Measurements from ENCODE around the gene WDR47. TPM values are rescaled to one million over a fixed set of nuclear protein-coding genes. Genes with fewer than 3 reads are reported as not detected.
A peak's percentile ranks its signal among the peaks of the same experiment; 100 is the strongest.

Gene WDR47
- total RNA-seq, 1 experiment from 2014 or later = 20.0 TPM

DNA sequence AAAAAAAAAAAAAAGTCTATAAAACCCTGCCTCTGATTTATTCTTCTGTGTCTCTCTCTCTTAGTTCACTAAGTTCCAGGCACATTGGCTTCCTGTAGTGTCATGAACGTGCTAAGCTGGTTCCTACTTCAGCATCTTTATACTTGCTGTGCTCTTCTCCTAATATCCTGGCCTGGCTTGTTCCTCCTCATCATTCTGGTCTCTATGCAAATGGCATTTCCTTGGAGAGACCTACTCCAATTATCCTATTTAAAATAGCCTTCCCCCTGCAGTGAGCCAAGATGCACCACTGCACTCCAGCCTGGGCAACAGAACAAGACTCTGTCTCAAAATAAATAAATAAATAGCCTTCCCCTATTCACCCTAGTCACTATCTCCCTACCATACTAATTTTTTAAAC, 69.0 kb downstream of the WDR47 start:
- Histone ChIP-seq H3K27me3 (replicated peaks) (no peaks in the 10 kb centered on the region), H3K36me3 (peaks cover 23% of the 10 kb centered on the region), H3K27ac (no peak overlapping the region), H3K4me3 (no peak overlapping the region), H3K9me3 (replicated peaks) (no peaks in the 10 kb centered on the region), H3K4me1 (replicated peaks) (no peaks in the 10 kb centered on the region)
- no peak for DNase-seq (ENCODE audit: low read depth in 1 of 2, low spot score in 2 of 2)

GRCh38 chr1:108969346-108969745, 72.6 kb downstream of the WDR47 start:
- Histone ChIP-seq H3K4me1 (replicated peaks) (no peaks in the 10 kb centered on the region), H3K27me3 (replicated peaks) (no peaks in the 10 kb centered on the region), H3K4me3 (no peak overlapping the region), H3K9me3 (replicated peaks) (no peaks in the 10 kb centered on the region), H3K27ac (no peak overlapping the region), H3K36me3 (peaks cover 6% of the 10 kb centered on the region; the same call in 1 of the 2 replicates)
- DNase-seq (ENCODE audit: low read depth in 1 of 2, low spot score in 2 of 2) = no peak

- DNase-seq (ENCODE audit: low read depth in 1 of 2, low spot score in 2 of 2) = peak; percentile 93 to 94
- Histone ChIP-seq H3K36me3 (0 out of 2 replicates have a peak, but pooled peaks cover 8% of the 10 kb centered on the region), H3K27ac (peak within 1 kb of the TSS; percentile 81), H3K4me1 (replicated peaks) (peaks cover 10% of the 10 kb centered on the region), H3K9me3 (replicated peaks) (no peaks in the 10 kb centered on the region), H3K27me3 (replicated peaks) (no peaks in the 10 kb centered on the region), H3K4me3 (peak within 1 kb of the TSS; percentile 79)
Measured at GRCh38 chr1:108963052-108963686, 78.7 kb downstream of the WDR47 start, which contains the start of gene CLCC1. Gene CLCC1, minus strand, starts transcription at chr1:108963484. Its CDS starts 13,047 bp downstream, at chr1:108950437.

DNA sequence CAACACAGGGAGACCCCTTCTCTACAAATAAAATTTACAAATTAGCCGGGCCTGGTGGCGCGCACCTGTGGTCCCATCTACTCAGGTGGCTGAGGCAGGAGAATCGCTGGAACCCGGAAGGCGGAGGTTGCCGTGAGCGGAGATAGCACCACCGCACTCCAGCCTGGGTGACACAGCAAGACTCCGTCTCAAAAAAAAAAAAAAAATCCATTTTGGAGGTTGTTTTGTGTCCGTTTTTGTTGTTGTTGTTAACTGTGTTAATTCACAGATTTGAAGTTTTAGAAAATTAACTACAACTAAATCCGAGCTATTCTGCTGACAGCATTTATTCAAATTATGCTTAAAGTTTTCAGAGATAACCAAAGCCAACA, 79.2 kb downstream of the WDR47 start:
- Histone ChIP-seq H3K36me3 (peaks cover 12% of the 10 kb centered on the region), H3K27me3 (replicated peaks) (no peaks in the 10 kb centered on the region), H3K27ac (peak overlapping the region; percentile 81), H3K4me1 (replicated peaks) (peaks cover 10% of the 10 kb centered on the region), H3K4me3 (peak overlapping the region; percentile 79), H3K9me3 (replicated peaks) (no peaks in the 10 kb centered on the region)
- no peak for DNase-seq (ENCODE audit: low read depth in 1 of 2, low spot score in 2 of 2)

DNA sequence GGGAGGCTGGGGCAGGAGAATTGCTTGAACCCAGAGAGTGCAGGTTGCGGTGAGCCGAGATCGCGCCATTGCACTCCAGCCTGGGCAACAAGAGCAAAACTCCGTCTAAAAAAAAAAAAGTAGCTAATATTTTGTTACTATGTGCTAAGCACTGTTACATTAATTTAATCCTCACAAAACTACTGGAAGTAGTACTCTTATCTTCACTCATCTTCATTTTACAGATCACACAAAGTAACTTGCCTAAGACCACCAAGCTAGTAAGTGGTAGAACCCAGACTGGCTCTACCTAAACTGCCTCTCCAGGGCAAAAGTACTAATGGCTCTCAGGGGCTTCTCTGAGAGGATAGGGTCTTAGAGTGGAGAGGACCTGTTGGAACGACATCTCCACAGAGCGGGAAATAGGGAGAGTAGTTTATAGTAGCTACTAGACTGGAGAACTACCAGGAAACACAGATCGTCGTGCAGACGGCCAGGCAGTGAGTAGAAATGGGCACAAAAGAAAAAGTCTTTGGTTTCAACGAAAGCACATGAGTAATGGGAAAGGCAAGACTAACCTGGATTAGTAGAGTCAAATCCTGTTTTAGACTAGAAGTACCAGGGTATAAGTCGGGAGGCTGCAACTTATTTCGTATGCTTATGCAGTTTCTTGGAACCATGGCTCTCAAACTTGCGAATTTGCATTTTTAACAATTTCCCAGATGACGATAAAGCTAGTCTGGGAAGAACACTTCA, 80.0 kb downstream of the WDR47 start:
- Histone ChIP-seq H3K4me3 (peak overlapping the region; percentile 79), H3K9me3 (replicated peaks) (no peaks in the 10 kb centered on the region), H3K4me1 (replicated peaks) (peaks cover 10% of the 10 kb centered on the region), H3K27ac (peak overlapping the region; percentile 81), H3K36me3 (peaks cover 14% of the 10 kb centered on the region), H3K27me3 (replicated peaks) (no peaks in the 10 kb centered on the region)
- DNase-seq (ENCODE audit: low read depth in 1 of 2, low spot score in 2 of 2) = peak in 1 of 2 experiments; percentile 9

GRCh38 chr1:108961198-108961597, 80.7 kb downstream of the WDR47 start:
- no peaks in the 10 kb centered on the region for H3K27me3 ChIP-seq (replicated peaks)
- no peaks in the 10 kb centered on the region for H3K9me3 ChIP-seq (replicated peaks)
- H3K36me3 ChIP-seq = peaks cover 17% of the 10 kb centered on the region
- H3K27ac ChIP-seq = no peak overlapping the region
- DNase-seq (ENCODE audit: low read depth in 1 of 2, low spot score in 2 of 2) = no peak
- H3K4me3 ChIP-seq = no peak overlapping the region
- peaks cover 10% of the 10 kb centered on the region for H3K4me1 ChIP-seq (replicated peaks)

GRCh38 chr1:108960719-108961118, 81.2 kb downstream of the WDR47 start:
- no peak overlapping the region for H3K27ac ChIP-seq
- peaks cover 10% of the 10 kb centered on the region for H3K4me1 ChIP-seq (replicated peaks)
- no peak for DNase-seq (ENCODE audit: low read depth in 1 of 2, low spot score in 2 of 2)
- peaks cover 20% of the 10 kb centered on the region for H3K36me3 ChIP-seq
- H3K4me3 ChIP-seq = no peak overlapping the region
- H3K9me3 ChIP-seq (replicated peaks) = no peaks in the 10 kb centered on the region
- H3K27me3 ChIP-seq (replicated peaks) = no peaks in the 10 kb centered on the region

DNA sequence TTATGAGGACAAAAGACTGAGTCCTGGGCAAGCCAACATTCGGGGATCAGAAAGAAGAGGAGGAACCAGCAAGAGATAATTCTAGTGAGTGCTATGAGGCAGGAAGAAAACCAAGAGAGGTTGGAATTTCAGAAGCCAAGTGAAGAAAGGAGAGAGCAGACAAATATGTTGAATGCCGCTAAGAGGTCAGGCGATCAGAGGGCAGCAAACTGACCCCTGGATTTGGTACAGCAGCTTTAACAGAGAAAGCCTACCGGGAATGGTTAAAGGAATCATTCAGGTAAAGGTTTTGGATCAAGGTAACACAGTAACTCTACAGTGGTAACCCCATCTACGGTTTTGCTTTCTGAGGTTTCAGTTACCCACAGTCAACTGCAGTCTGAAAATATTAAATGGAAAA, 84.0 kb downstream of the WDR47 start:
- H3K27me3 ChIP-seq (replicated peaks) = no peaks in the 10 kb centered on the region
- H3K27ac ChIP-seq = no peak overlapping the region
- no peak for DNase-seq (ENCODE audit: low read depth in 1 of 2, low spot score in 2 of 2)
- no peak overlapping the region for H3K4me3 ChIP-seq
- peaks cover 6% of the 10 kb centered on the region for H3K4me1 ChIP-seq (replicated peaks)
- H3K9me3 ChIP-seq (replicated peaks) = no peaks in the 10 kb centered on the region
- peaks cover 37% of the 10 kb centered on the region for H3K36me3 ChIP-seq

- no peak for DNase-seq (ENCODE audit: low read depth in 1 of 2, low spot score in 2 of 2)
- peaks cover 37% of the 10 kb centered on the region for H3K36me3 ChIP-seq
Measured at GRCh38 chr1:108955881-108956280, 86.0 kb downstream of the WDR47 start.

DNA sequence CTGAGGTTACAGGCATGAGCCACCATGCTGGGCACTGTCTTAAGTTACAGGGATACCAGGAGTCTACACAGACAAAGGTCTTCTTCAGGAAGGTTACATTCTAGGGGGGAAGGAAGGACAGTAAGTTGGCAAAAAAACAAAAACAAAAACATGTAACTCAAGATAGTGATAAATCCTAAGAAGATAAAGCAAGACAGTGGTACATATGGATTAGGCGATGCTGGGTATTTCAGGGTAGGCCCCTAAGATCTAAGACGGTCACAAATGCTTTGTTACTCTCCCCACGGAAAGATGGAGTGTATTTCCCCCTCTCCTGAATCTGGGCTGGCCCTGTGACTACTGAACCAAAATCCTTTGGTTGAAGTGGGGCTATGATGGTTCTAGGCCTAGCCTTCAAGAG, 86.8 kb downstream of the WDR47 start:
- Histone ChIP-seq H3K4me1 (replicated peaks) (no peaks in the 10 kb centered on the region), H3K9me3 (replicated peaks) (no peaks in the 10 kb centered on the region), H3K4me3 (no peak overlapping the region), H3K27ac (no peak overlapping the region), H3K36me3 (peaks cover 37% of the 10 kb centered on the region), H3K27me3 (replicated peaks) (no peaks in the 10 kb centered on the region)
- DNase-seq (ENCODE audit: low read depth in 1 of 2, low spot score in 2 of 2) = no peak

More at GRCh38 chr1:108955881-108956280, 86.0 kb downstream of the WDR47 start:
- no peaks in the 10 kb centered on the region for H3K27me3 ChIP-seq (replicated peaks)
- no peak overlapping the region for H3K27ac ChIP-seq
- no peaks in the 10 kb centered on the region for H3K9me3 ChIP-seq (replicated peaks)
- no peaks in the 10 kb centered on the region for H3K4me1 ChIP-seq (replicated peaks)
- H3K4me3 ChIP-seq = no peak overlapping the region

DNA sequence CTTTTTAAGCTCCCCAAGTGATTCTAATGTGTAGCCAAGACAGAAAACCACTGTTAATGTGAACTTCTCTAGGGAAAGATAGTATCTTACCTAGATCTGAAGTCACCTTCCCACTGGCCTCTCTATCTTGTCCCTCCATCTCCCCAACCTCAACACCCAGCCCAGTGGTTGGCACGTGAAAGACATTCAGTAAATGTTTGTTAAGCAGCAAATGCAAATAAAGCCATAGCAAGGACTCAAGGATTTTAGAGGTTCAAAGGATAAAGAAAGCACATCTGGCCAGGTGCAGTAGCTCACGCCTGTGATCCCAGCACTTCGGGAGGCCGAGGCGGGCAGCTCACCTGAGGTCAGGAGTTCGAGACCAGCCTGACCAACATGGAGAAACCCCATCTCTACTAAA, 88.5 kb downstream of the WDR47 start:
- Histone ChIP-seq H3K4me3 (no peak overlapping the region), H3K27me3 (replicated peaks) (no peaks in the 10 kb centered on the region), H3K27ac (no peak overlapping the region), H3K36me3 (peaks cover 31% of the 10 kb centered on the region), H3K9me3 (replicated peaks) (no peaks in the 10 kb centered on the region), H3K4me1 (replicated peaks) (no peaks in the 10 kb centered on the region; the same call in 1 of the 2 replicates)
- DNase-seq (ENCODE audit: low read depth in 1 of 2, low spot score in 2 of 2) = no peak

DNA sequence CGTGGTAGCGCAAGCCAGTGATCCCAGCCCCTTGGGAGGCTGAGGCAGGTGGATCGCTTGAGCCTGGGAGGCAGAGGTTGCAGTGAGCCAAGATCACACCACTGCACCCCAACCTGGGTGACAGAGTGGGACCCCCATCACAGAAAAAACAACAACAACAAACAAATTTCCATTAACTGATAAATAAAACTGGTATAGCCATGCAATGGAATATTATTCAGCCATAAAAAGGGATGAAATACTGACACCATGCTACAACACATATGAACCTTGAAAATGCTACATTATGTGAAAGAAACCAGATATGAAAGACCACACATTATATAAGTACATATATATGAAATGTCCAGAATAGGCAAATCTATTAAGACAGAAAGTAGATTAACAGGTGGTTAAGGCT, 90.7 kb downstream of the WDR47 start:
- Histone ChIP-seq H3K4me1 (replicated peaks) (peaks cover 6% of the 10 kb centered on the region; the same call in 1 of the 2 replicates), H3K4me3 (no peak overlapping the region), H3K27ac (no peak overlapping the region), H3K9me3 (replicated peaks) (no peaks in the 10 kb centered on the region), H3K27me3 (replicated peaks) (no peaks in the 10 kb centered on the region), H3K36me3 (peaks cover 32% of the 10 kb centered on the region)
- no peak for DNase-seq (ENCODE audit: low read depth in 1 of 2, low spot score in 2 of 2)

- Histone ChIP-seq H3K9me3 (replicated peaks) (no peaks in the 10 kb centered on the region), H3K27ac (no peak overlapping the region), H3K4me1 (replicated peaks) (peaks cover 6% of the 10 kb centered on the region; the same call in 1 of the 2 replicates), H3K4me3 (no peak overlapping the region), H3K36me3 (peaks cover 26% of the 10 kb centered on the region), H3K27me3 (replicated peaks) (no peaks in the 10 kb centered on the region)
- no peak for DNase-seq (ENCODE audit: low read depth in 1 of 2, low spot score in 2 of 2)
Measured at GRCh38 chr1:108949044-108949443, 92.9 kb downstream of the WDR47 start.

DNA sequence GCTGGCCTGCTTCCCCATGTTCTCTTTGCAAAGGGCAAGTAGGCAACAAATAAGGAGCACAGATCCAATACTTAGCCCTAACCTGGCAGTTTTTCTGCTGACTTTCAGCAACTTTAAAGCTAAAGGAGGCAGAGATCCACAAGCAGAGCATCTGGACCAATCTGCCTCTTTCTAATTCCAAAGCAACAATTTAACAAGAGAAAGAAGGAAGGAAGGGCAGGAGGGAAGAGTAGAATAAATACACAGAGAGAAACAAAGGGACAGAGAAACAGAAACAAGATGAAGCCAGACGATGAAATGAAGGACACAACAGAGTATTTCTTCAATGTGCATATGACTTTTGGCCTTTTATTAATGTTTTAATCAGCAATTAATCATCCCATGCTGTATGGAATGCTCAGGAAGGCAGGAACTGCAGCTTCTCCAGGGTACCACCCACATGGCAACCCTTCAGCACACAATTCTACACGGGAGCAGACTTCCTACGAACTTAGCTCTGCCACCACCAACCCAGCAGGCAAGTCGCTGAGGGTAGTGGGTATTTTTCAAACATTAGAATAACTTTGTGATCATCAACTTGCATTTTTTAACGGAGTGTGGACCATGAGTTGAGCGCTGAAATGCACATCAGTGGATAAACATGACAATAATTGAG, 93.9 kb downstream of the WDR47 start:
- Histone ChIP-seq H3K36me3 (peaks cover 33% of the 10 kb centered on the region), H3K27ac (no peak overlapping the region), H3K9me3 (replicated peaks) (no peaks in the 10 kb centered on the region), H3K4me3 (no peak overlapping the region), H3K4me1 (replicated peaks) (peaks cover 6% of the 10 kb centered on the region; the same call in 1 of the 2 replicates), H3K27me3 (replicated peaks) (no peaks in the 10 kb centered on the region)
- no peak for DNase-seq (ENCODE audit: low read depth in 1 of 2, low spot score in 2 of 2)
